Tibial nerve (tissue), 4 donors: ENCODE data around the gene FOXI1.

ENCODE experiments used
- CTCF ChIP-seq, 5 experiments: fragments of 200-600 bp in 3 of 5; fragments of 450-650 bp in 2 of 5; sonication (generic) in 3 of 5; IDR thresholded peaks; one replicate each; pipeline ENCODE4 v1.5.1; 2016 to 2019; ENCODE audit warnings: antibody characterized with exemption in 5 of 5, mild to moderate bottlenecking in 3 of 5, moderate library complexity in 2 of 5
- EP300 ChIP-seq, 2 donors: sonication (generic); formaldehyde crosslinking; IDR thresholded peaks; one replicate each; pipeline ENCODE4 v1.6.1; 2017; ENCODE audit warnings: antibody characterized with exemption in 2 of 2, mild to moderate bottlenecking in 1 of 2
- POLR2A ChIP-seq, 2 donors: fragments of 450-650 bp; IDR thresholded peaks; one replicate each; pipeline ENCODE4 v1.6.1; 2017; ENCODE audit warnings: antibody characterized with exemption in 2 of 2, mild to moderate bottlenecking in 2 of 2, moderate library complexity in 2 of 2

DNA sequence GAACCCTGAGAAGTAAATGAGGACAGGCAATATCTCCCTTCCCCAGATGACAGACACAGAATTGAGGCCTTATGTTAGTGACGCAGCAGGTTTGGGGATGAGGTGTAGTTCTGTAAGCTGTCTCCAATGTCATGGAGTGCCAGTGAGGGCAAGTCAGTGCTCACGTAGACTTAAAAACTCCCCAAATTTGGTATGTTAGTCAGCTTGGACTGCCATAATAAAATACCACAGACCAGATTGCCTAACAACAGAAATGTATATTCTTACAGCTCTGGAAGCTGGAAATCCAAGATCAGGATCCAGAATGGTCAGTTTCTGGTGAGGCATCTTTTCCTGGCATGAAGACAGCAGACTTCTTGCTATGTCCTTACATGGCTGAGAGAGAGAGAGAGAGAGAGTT lies 14.9 kb downstream of the FOXI1 start:
- no peak for TF ChIP-seq CTCF (IDR thresholded peaks at IDR 0.05)
- TF ChIP-seq EP300 (IDR thresholded peaks at IDR 0.05) = no peak
- no peak for TF ChIP-seq POLR2A (IDR thresholded peaks at IDR 0.05)
